Measurements from ENCODE around the gene BMPR2. TPM values are rescaled to one million over a fixed set of nuclear protein-coding genes. Genes with fewer than 3 reads are reported as not detected.

BMPR2 gene
- polyA plus RNA-seq, 1 of the 3 experiments (the other 2 are of a cell fraction) = 10.2 TPM

GRCh38 chr2:202588647-202589581 is 212.8 kb downstream of the BMPR2 start:
- POLR2A ChIA-PET = no interaction called here
- Histone ChIP-seq H3K27ac (ENCODE audit: low read depth in 2 of 2, low read length in 1 of 2) (no peak overlapping the region; a peak in 1 of 4 replicates), H2AFZ (ENCODE audit: low read depth) (peak overlapping the region; percentile 19; the same call in 1 of the 2 replicates), H3F3A (replicated peaks; ENCODE audit: insufficient read depth) (no peaks in the 10 kb centered on the region), H3K9me3 (no peaks in the 10 kb centered on the region), H3K79me2 (ENCODE audit: insufficient read depth) (no peaks in the 10 kb centered on the region), H3K9ac (no peak overlapping the region), H4K20me1 (ENCODE audit: insufficient read depth) (no peaks in the 10 kb centered on the region), H3K27me3 (ENCODE audit: insufficient read depth) (no peaks in the 10 kb centered on the region), H3K9me2 (no peaks in the 10 kb centered on the region), H3K36me3 (replicated peaks in 1 of 2; ENCODE audit: control insufficient read depth in 1 of 2, insufficient read depth in 2 of 2, low read length in 1 of 2) (no peaks in the 10 kb centered on the region), H3K4me3 (ENCODE audit: low read depth in 2 of 2, low read length in 1 of 2) (peak overlapping the region in 1 of 2 experiments; percentile 18; a peak in 1 of 4 replicates), H3K4me1 (ENCODE audit: control insufficient read depth in 1 of 2, insufficient read depth in 2 of 2, low read depth in 1 of 2, low read length in 1 of 2) (peaks cover 0 to 5% of the 10 kb centered on the region in 2 experiments; a peak in 1 of 4 replicates), H3K4me2 (no peak overlapping the region)
- DNase-seq = peak; percentile 80
- TF ChIP-seq JUND (IDR thresholded peaks at IDR 0.05) = no peak
- TF ChIP-seq RAD21 (IDR thresholded peaks at IDR 0.05; ENCODE audit: low read length) = peak; percentile 87
- TF ChIP-seq POLR2AphosphoS5 (IDR thresholded peaks at IDR 0.05; ENCODE audit: low read depth, low read length) = no peak
- TF ChIP-seq RFX5 (IDR thresholded peaks at IDR 0.05; ENCODE audit: low read length) = no peak
- peak; percentile 37; the same call in 1 of the 2 replicates for TF ChIP-seq MXI1 (IDR thresholded peaks at IDR 0.05; ENCODE audit: low read depth, low read length)
- TF ChIP-seq CTCF (IDR thresholded peaks at IDR 0.05) = peak; percentile 88
- TF ChIP-seq FOXJ3 (CRISPR knock-in tag; IDR thresholded peaks at IDR 0.05) = peak; percentile 72
- peak; percentile 96 for TF ChIP-seq SMC3 (IDR thresholded peaks at IDR 0.05; ENCODE audit: low read depth, low read length)
- no peak for TF ChIP-seq SIN3A (IDR thresholded peaks at IDR 0.05; ENCODE audit: borderline replicate concordance, low read depth, low read length)
- CTCF ChIA-PET = interaction anchor here (0.6 to 3.1 kb wide), 39 partner anchors 10 to 1371 kb away, joined by 3 to 32 read pairs (median 4); partner anchors contain the start of genes FAM117B and ICA1L
- 28% methylated on average over 8 of the region's 17 CpGs for WGBS (ENCODE audit: low lambda C conversion rate)

GRCh38 chr2:202589582-202589949 is 213.4 kb downstream of the BMPR2 start:
- POLR2A ChIA-PET = no interaction called here
- TF ChIP-seq PBX3 (IDR thresholded peaks at IDR 0.05) (no peak), IRF3 (IDR thresholded peaks at IDR 0.05; ENCODE audit: low read depth, low read length) (no peak), POLR2AphosphoS5 (IDR thresholded peaks at IDR 0.05; ENCODE audit: low read depth, low read length) (no peak), USF1 (IDR thresholded peaks at IDR 0.05; ENCODE audit: borderline replicate concordance, low read depth) (no peak), RAD21 (IDR thresholded peaks at IDR 0.05; ENCODE audit: low read length) (no peak), TEAD4 (IDR thresholded peaks at IDR 0.05; ENCODE audit: borderline replicate concordance, insufficient read depth) (no peak), EZH2phosphoT487 (IDR thresholded peaks at IDR 0.05; ENCODE audit: borderline replicate concordance, low read depth) (no peak), MXI1 (IDR thresholded peaks at IDR 0.05; ENCODE audit: low read depth, low read length) (no peak), MEF2A (IDR thresholded peaks at IDR 0.05; ENCODE audit: borderline replicate concordance, low read depth) (no peak), CTCF (IDR thresholded peaks at IDR 0.05) (no peak), TAF1 (IDR thresholded peaks at IDR 0.05; ENCODE audit: borderline replicate concordance, low read depth, low read length) (no peak)

More at GRCh38 chr2:202589582-202589949, 213.4 kb downstream of the BMPR2 start:
- WGBS (ENCODE audit: low lambda C conversion rate) = 83% methylated on average over 4 of the region's 4 CpGs
- CTCF ChIA-PET = interaction anchor here (0.6 to 3.1 kb wide), 18 partner anchors 10 to 1370 kb away, joined by 3 to 32 read pairs (median 4); partner anchors contain the start of genes FAM117B and ICA1L
- Histone ChIP-seq H3K4me3 (ENCODE audit: low read depth in 2 of 2, low read length in 1 of 2) (no peak overlapping the region), H3K27ac (ENCODE audit: low read depth in 2 of 2, low read length in 1 of 2) (no peak overlapping the region), H3K36me3 (replicated peaks in 1 of 2; ENCODE audit: control insufficient read depth in 1 of 2, insufficient read depth in 2 of 2, low read length in 1 of 2) (no peaks in the 10 kb centered on the region), H2AFZ (ENCODE audit: low read depth) (no peak overlapping the region), H3K4me1 (ENCODE audit: control insufficient read depth in 1 of 2, insufficient read depth in 2 of 2, low read depth in 1 of 2, low read length in 1 of 2) (peaks cover 0 to 5% of the 10 kb centered on the region in 2 experiments; a peak in 1 of 4 replicates), H3K27me3 (ENCODE audit: insufficient read depth) (no peaks in the 10 kb centered on the region), H3K9me2 (no peaks in the 10 kb centered on the region), H3K9me3 (no peaks in the 10 kb centered on the region), H3K9ac (no peak overlapping the region), H4K20me1 (ENCODE audit: insufficient read depth) (no peaks in the 10 kb centered on the region), H3F3A (replicated peaks; ENCODE audit: insufficient read depth) (no peaks in the 10 kb centered on the region), H3K4me2 (no peak overlapping the region), H3K79me2 (ENCODE audit: insufficient read depth) (no peaks in the 10 kb centered on the region)
- DNase-seq = no peak
